AG04450 (cell line): ENCODE measurements around the gene PTPN18. TPM values are rescaled to one million over a fixed set of nuclear protein-coding genes. Genes with fewer than 3 reads are reported as not detected.

Experiments used
- CTCF ChIA-PET: fragments of 300-600, 350-600 bp; formaldehyde crosslinking; extraction: SDS; loops from one replicate; lab custom pipeline; 2022; ENCODE audit warnings: antibody characterized with exemption, inconsistent platforms; lab: Charles Lee
- POLR2A ChIA-PET: fragments of 350-600 bp; formaldehyde crosslinking; extraction: SDS; loops from one replicate; lab custom pipeline; 2021; ENCODE audit warnings: antibody characterized with exemption, inconsistent platforms; lab: Yijun Ruan, JAX
- DNase-seq: peaks from one replicate; pipeline ENCODE4 v3.0.0-alpha.2; 2011; ENCODE audit warnings: low read depth, low spot score
- H3K27ac ChIP-seq: one replicate; pipeline ENCODE4 v1.5.1; 2012; ENCODE audit warnings: low read depth, low read length, control low read depth
- H3K27me3 ChIP-seq: one replicate; pipeline ENCODE4 v1.6.0; 2012; ENCODE audit warnings: low read length; ENCODE audit not compliant: control insufficient read depth, insufficient read depth
- H3K4me3 ChIP-seq: 2 replicates; pipeline ENCODE4 v1.5.1; 2011; ENCODE audit warnings: mild to moderate bottlenecking, low read depth, low read length, control low read depth
- H3K9me3 ChIP-seq: 2 replicates; pipeline ENCODE4 v1.5.1; 2012; ENCODE audit warnings: low read length; ENCODE audit not compliant: control insufficient read depth, insufficient read depth
- CTCF ChIP-seq: IDR thresholded peaks from 2 replicates; pipeline ENCODE4 v1.5.1; 2011; ENCODE audit warnings: low read depth, low read length, control low read depth, inconsistent platforms
- polyA plus RNA-seq: library from polyadenylated mRNA; depleted of rRNA; stranded (reverse); fragments of >200 nt; gene quantifications from 2 replicates; pipeline ENCODE4 v1.2.3, GENCODE V29; 2011

Gene PTPN18
- polyA plus RNA-seq, 1 experiment, result 10.1 TPM

GRCh38 chr2:130314377-130314776 is 41.5 kb upstream of the PTPN18 start:
- Histone ChIP-seq H3K27me3 (no peaks in the 10 kb centered on the region), H3K27ac (no peak overlapping the region), H3K4me3 (no peak overlapping the region), H3K9me3 (no peaks in the 10 kb centered on the region; the same call in 1 of the 2 replicates)
- ChIA-PET CTCF (no interaction called here), POLR2A (no interaction called here)
- DNase-seq, result no peak
- TF ChIP-seq CTCF, result no peak

GRCh38 chr2:130316596-130316995 is 39.3 kb upstream of the PTPN18 start:
- no peak overlapping the region for H3K27ac ChIP-seq
- TF ChIP-seq CTCF, result no peak
- ChIA-PET CTCF (interaction anchor here (0.8 kb wide), 1 partner anchor 17 kb away, joined by 5 read pairs; no protein-coding TSS in a partner anchor), POLR2A (no interaction called here)
- no peak overlapping the region for H3K4me3 ChIP-seq
- no peaks in the 10 kb centered on the region; the same call in 1 of the 2 replicates for H3K9me3 ChIP-seq
- no peak for DNase-seq
- no peaks in the 10 kb centered on the region for H3K27me3 ChIP-seq

GRCh38 chr2:130318906-130319305 is 37.0 kb upstream of the PTPN18 start:
- Histone ChIP-seq H3K27ac (no peak overlapping the region), H3K4me3 (no peak overlapping the region), H3K9me3 (no peaks in the 10 kb centered on the region; the same call in 1 of the 2 replicates), H3K27me3 (no peaks in the 10 kb centered on the region)
- ChIA-PET CTCF (no interaction called here), POLR2A (no interaction called here)
- TF ChIP-seq CTCF, result no peak
- DNase-seq, result no peak

- no peaks in the 10 kb centered on the region for H3K9me3 ChIP-seq
- ChIA-PET CTCF (no interaction called here), POLR2A (no interaction called here)
- H3K27me3 ChIP-seq, result no peaks in the 10 kb centered on the region
- H3K27ac ChIP-seq, result no peak overlapping the region
- no peak for TF ChIP-seq CTCF
- DNase-seq, result no peak
- no peak overlapping the region for H3K4me3 ChIP-seq
Measured at GRCh38 chr2:130319536-130319935, 36.3 kb upstream of the PTPN18 start.

- Histone ChIP-seq H3K27me3 (peaks cover 10% of the 10 kb centered on the region), H3K4me3 (no peak overlapping the region), H3K27ac (no peak overlapping the region), H3K9me3 (no peaks in the 10 kb centered on the region)
- ChIA-PET POLR2A (interaction anchor here (1.0 to 1.1 kb wide), 3 partner anchors 9 to 146 kb away, joined by 3 to 5 read pairs (median 3); partner anchors contain the start of gene SMPD4), CTCF (interaction anchor here (2.1 to 2.9 kb wide), 2 partner anchors 146 to 392 kb away, joined by 6 to 13 read pairs; partner anchors contain the start of genes MZT2B and SMPD4)
- DNase-seq, result no peak
- no peak for TF ChIP-seq CTCF
Measured at GRCh38 chr2:130327703-130328527, 27.9 kb upstream of the PTPN18 start.
